Natural killer cell treated with Interleukin-12 subunit alpha and Interleukin-12 subunit beta and Interleukin-15 and Interleukin-18, amount 100 ng/mL, for 72 hours (primary cell): ENCODE results near the gene P3H1. TPM values are rescaled to one million over a fixed set of nuclear protein-coding genes. Genes with fewer than 3 reads are reported as not detected.

Source experiments
- ATAC-seq, 2 donors: fragments of 150-1000 bp; cut with Tn5 transposase in 1 of 2; sonication (Bioruptor Pico), chemical (Tn5 transposase) in 1 of 2; 2 replicates each; pipeline ENCODE4 v1.10.0; 2021
- DNase-seq: peaks from one replicate; pipeline ENCODE4 v3.0.0; 2022; ENCODE audit warnings: low spot score
- H3K27ac Mint-ChIP-seq, 2 donors: 1 replicate in 1 of 2; 2 replicates in 1 of 2; pipeline ENCODE4 v1.8.0; 2022; ENCODE audit warnings: mixed read lengths in 2 of 2, mild to moderate bottlenecking in 1 of 2, moderate library complexity in 1 of 2
- H3K27me3 Mint-ChIP-seq, 2 donors: 1 replicate in 1 of 2; 2 replicates in 1 of 2; pipeline ENCODE4 v1.8.0; 2022; ENCODE audit warnings: mixed read lengths in 2 of 2
- H3K36me3 Mint-ChIP-seq: one replicate; pipeline ENCODE4 v1.8.0; 2022; ENCODE audit warnings: mixed read lengths
- H3K4me1 Mint-ChIP-seq, 2 donors: 1 replicate in 1 of 2; 2 replicates in 1 of 2; pipeline ENCODE4 v1.8.0; 2022; ENCODE audit warnings: low read depth in 2 of 2, mixed read lengths in 2 of 2, mild to moderate bottlenecking in 1 of 2
- H3K4me3 Mint-ChIP-seq: one replicate; pipeline ENCODE4 v1.8.0; 2022; ENCODE audit warnings: mixed read lengths
- H3K9me3 Mint-ChIP-seq: 2 replicates; pipeline ENCODE4 v1.8.0; 2022; ENCODE audit warnings: mixed read lengths
- total RNA-seq, 2 donors: library from RNA; stranded (reverse); gene quantifications; one replicate each; pipeline ENCODE4 v1.2.3, GENCODE V29; 2022

P3H1 gene
- total RNA-seq, 2 donors from 2014 or later = 35.7 to 52.3 TPM

GRCh38 chr1:42745851-42746250 is 21.0 kb downstream of the P3H1 start:
- DNase-seq = no peak
- no peaks in the 10 kb centered on the region for H3K27me3 Mint-ChIP-seq

GRCh38 chr1:42744148-42744413 is 22.7 kb downstream of the P3H1 start:
- no peaks in the 10 kb centered on the region for H3K4me1 Mint-ChIP-seq
- H3K4me3 Mint-ChIP-seq = no peak overlapping the region
- H3K9me3 Mint-ChIP-seq = no peaks in the 10 kb centered on the region
- H3K27ac Mint-ChIP-seq = no peak overlapping the region
- DNase-seq (no peak), ATAC-seq (no peak)
- H3K27me3 Mint-ChIP-seq = no peaks in the 10 kb centered on the region
- no peaks in the 10 kb centered on the region for H3K36me3 Mint-ChIP-seq

More at GRCh38 chr1:42745851-42746250, 21.0 kb downstream of the P3H1 start:
- Mint-ChIP-seq H3K36me3 (no peaks in the 10 kb centered on the region), H3K27ac (no peak overlapping the region), H3K4me1 (no peaks in the 10 kb centered on the region), H3K9me3 (no peaks in the 10 kb centered on the region), H3K4me3 (no peak overlapping the region)
- no peak for ATAC-seq

- H3K36me3 Mint-ChIP-seq = no peaks in the 10 kb centered on the region
- ATAC-seq = no peak
- no peak overlapping the region for H3K4me3 Mint-ChIP-seq
- H3K4me1 Mint-ChIP-seq = no peaks in the 10 kb centered on the region
- no peaks in the 10 kb centered on the region for H3K27me3 Mint-ChIP-seq
- no peaks in the 10 kb centered on the region for H3K9me3 Mint-ChIP-seq
- H3K27ac Mint-ChIP-seq = no peak overlapping the region
- DNase-seq = no peak
These were observed 23.3 kb downstream of the P3H1 start for GRCh38 chr1:42743317-42744147.

GRCh38 chr1:42742617-42743316 is 24.1 kb downstream of the P3H1 start:
- no peak overlapping the region for H3K4me3 Mint-ChIP-seq
- H3K36me3 Mint-ChIP-seq = no peaks in the 10 kb centered on the region
- no peak overlapping the region for H3K27ac Mint-ChIP-seq
- H3K27me3 Mint-ChIP-seq = no peaks in the 10 kb centered on the region
- ATAC-seq (no peak), DNase-seq (no peak)
- H3K4me1 Mint-ChIP-seq = no peaks in the 10 kb centered on the region
- no peaks in the 10 kb centered on the region for H3K9me3 Mint-ChIP-seq

- no peaks in the 10 kb centered on the region for H3K36me3 Mint-ChIP-seq
- H3K4me1 Mint-ChIP-seq = peaks cover 0 to 3% of the 10 kb centered on the region in 2 donors
- H3K27ac Mint-ChIP-seq = no peak overlapping the region
- no peak overlapping the region for H3K4me3 Mint-ChIP-seq
- H3K27me3 Mint-ChIP-seq = no peaks in the 10 kb centered on the region
- no peak for DNase-seq
- ATAC-seq = no peak
- no peaks in the 10 kb centered on the region for H3K9me3 Mint-ChIP-seq
These were observed 24.7 kb downstream of the P3H1 start for GRCh38 chr1:42742141-42742540.

- Mint-ChIP-seq H3K27me3 (no peaks in the 10 kb centered on the region), H3K36me3 (no peaks in the 10 kb centered on the region), H3K27ac (no peak overlapping the region), H3K4me3 (no peak overlapping the region), H3K4me1 (peaks cover 0 to 4% of the 10 kb centered on the region in 2 donors), H3K9me3 (no peaks in the 10 kb centered on the region)
- DNase-seq (no peak), ATAC-seq (no peak)
These were observed 25.1 kb downstream of the P3H1 start for GRCh38 chr1:42741706-42742105.

GRCh38 chr1:42740851-42741580 is 25.8 kb downstream of the P3H1 start:
- Mint-ChIP-seq H3K36me3 (no peaks in the 10 kb centered on the region), H3K4me1 (peaks cover 0 to 4% of the 10 kb centered on the region in 2 donors), H3K4me3 (no peak overlapping the region), H3K9me3 (no peaks in the 10 kb centered on the region), H3K27me3 (no peaks in the 10 kb centered on the region), H3K27ac (no peak overlapping the region)
- DNase-seq = no peak
- no peak for ATAC-seq

- H3K4me1 Mint-ChIP-seq = peaks cover 0 to 4% of the 10 kb centered on the region in 2 donors
- no peaks in the 10 kb centered on the region for H3K36me3 Mint-ChIP-seq
- no peaks in the 10 kb centered on the region for H3K9me3 Mint-ChIP-seq
- ATAC-seq = no peak
- DNase-seq = no peak
- H3K4me3 Mint-ChIP-seq = no peak within 1 kb of the TSS
- H3K27ac Mint-ChIP-seq = no peak within 1 kb of the TSS
- H3K27me3 Mint-ChIP-seq = no peaks in the 10 kb centered on the region
These were observed 26.8 kb downstream of the P3H1 start, which contains the start of gene CLDN19 for GRCh38 chr1:42739753-42740700. Gene CLDN19, minus strand, starts transcription at chr1:42740236. Its CDS starts 173 bp downstream, at chr1:42740063.

- H3K9me3 Mint-ChIP-seq = no peaks in the 10 kb centered on the region
- H3K27ac Mint-ChIP-seq = no peak overlapping the region
- DNase-seq = no peak
- H3K4me1 Mint-ChIP-seq = peaks cover 0 to 4% of the 10 kb centered on the region in 2 donors
- no peak for ATAC-seq
- H3K36me3 Mint-ChIP-seq = no peaks in the 10 kb centered on the region
- no peaks in the 10 kb centered on the region for H3K27me3 Mint-ChIP-seq
- no peak overlapping the region for H3K4me3 Mint-ChIP-seq
These were observed 28.1 kb downstream of the P3H1 start for GRCh38 chr1:42738678-42739226.

GRCh38 chr1:42737986-42738677 is 28.7 kb downstream of the P3H1 start:
- no peak overlapping the region for H3K4me3 Mint-ChIP-seq
- no peaks in the 10 kb centered on the region for H3K36me3 Mint-ChIP-seq
- DNase-seq = no peak
- H3K9me3 Mint-ChIP-seq = no peaks in the 10 kb centered on the region
- no peak for ATAC-seq
- no peaks in the 10 kb centered on the region for H3K27me3 Mint-ChIP-seq
- peaks cover 0 to 4% of the 10 kb centered on the region in 2 donors for H3K4me1 Mint-ChIP-seq
- no peak overlapping the region for H3K27ac Mint-ChIP-seq

GRCh38 chr1:42737257-42737656 is 29.6 kb downstream of the P3H1 start:
- no peaks in the 10 kb centered on the region for H3K27me3 Mint-ChIP-seq
- ATAC-seq (no peak), DNase-seq (no peak)
- H3K4me3 Mint-ChIP-seq = no peak overlapping the region
- H3K27ac Mint-ChIP-seq = no peak overlapping the region
- no peaks in the 10 kb centered on the region for H3K9me3 Mint-ChIP-seq
- peaks cover 0 to 4% of the 10 kb centered on the region in 2 donors for H3K4me1 Mint-ChIP-seq
- no peaks in the 10 kb centered on the region for H3K36me3 Mint-ChIP-seq

- DNase-seq (no peak), ATAC-seq (no peak)
- H3K4me1 Mint-ChIP-seq = peaks cover 0 to 4% of the 10 kb centered on the region in 2 donors
- no peaks in the 10 kb centered on the region for H3K27me3 Mint-ChIP-seq
- H3K27ac Mint-ChIP-seq = no peak overlapping the region
- H3K9me3 Mint-ChIP-seq = no peaks in the 10 kb centered on the region
- H3K36me3 Mint-ChIP-seq = no peaks in the 10 kb centered on the region
- H3K4me3 Mint-ChIP-seq = no peak overlapping the region
These were observed 30.1 kb downstream of the P3H1 start for GRCh38 chr1:42736571-42737200.
